ENCODE measurements around the gene VSIG2. TPM values are rescaled to one million over a fixed set of nuclear protein-coding genes. Genes with fewer than 3 reads are reported as not detected.

VSIG2 gene
- total and polyA plus RNA-seq, 7 experiments from 2014 or later: 0.19 to 1.7 (median 0.82) TPM; not detected in 1

- CTCF ChIA-PET: interaction anchor here (0.6 to 3.3 kb wide), 6 partner anchors 14 to 99 kb away, joined by 3 to 15 read pairs (median 4); no protein-coding TSS in a partner anchor
- no peaks in the 10 kb centered on the region for H3K9me3 Mint-ChIP-seq
- H3K36me3 Mint-ChIP-seq: peaks cover 7 to 34% (median 10%) of the 10 kb centered on the region in 5 donors
Observed at GRCh38 chr11:124768914-124769313, 16.9 kb upstream of the VSIG2 start.

DNA sequence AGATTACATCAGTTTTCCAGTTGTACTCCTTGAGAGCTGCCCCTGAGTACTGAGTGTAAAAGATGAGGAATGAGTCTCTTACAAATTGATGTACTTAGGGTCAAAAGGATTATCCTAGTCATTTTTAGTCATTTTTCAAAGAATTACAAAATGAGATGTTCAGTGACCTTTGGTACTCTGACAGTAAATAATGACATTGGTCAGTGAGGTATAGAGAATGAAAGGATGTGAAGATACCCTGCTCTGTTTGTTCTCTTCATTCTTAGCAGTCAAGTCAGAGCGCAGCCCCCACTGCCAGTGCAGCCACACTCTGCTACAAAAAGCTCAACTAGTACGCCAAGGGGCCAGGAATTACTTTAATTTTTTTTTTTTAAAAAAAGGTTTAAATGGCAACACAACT, 14.1 kb upstream of the VSIG2 start:
- H3K9me3 ChIP-seq (ENCODE audit: control insufficient read depth in 2 of 3, low read length in 3 of 3): no peaks in the 10 kb centered on the region
- no peak overlapping the region for H3K27ac Mint-ChIP-seq
- peaks cover 8% of the 10 kb centered on the region in 2 donors for H3K4me1 ChIP-seq (ENCODE audit: control insufficient read depth in 2 of 2, insufficient read depth in 2 of 2, low read length in 2 of 2)
- H3K36me3 ChIP-seq (ENCODE audit: control insufficient read depth in 2 of 3, insufficient read depth in 3 of 3, low read length in 3 of 3): peaks cover 0 to 20% (median 2%) of the 10 kb centered on the region in 3 experiments
- POLR2A ChIA-PET: interaction anchor here (1.2 kb wide), 1 partner anchor 19 kb away, joined by 3 read pairs; no protein-coding TSS in a partner anchor
- H3K27me3 Mint-ChIP-seq: peaks cover 0 to 10% (median 5%) of the 10 kb centered on the region in 5 donors
- ATAC-seq (no peak), DNase-seq (no peak)
- no peak overlapping the region for H3K4me3 ChIP-seq (ENCODE audit: low read length)
- intact Hi-C loops (cut with micrococcal nuclease): no loop called here
- H3K4me1 Mint-ChIP-seq: peaks cover 0 to 11% (median 7%) of the 10 kb centered on the region in 7 donors
- H3K36me3 Mint-ChIP-seq: peaks cover 0 to 16% (median 3%) of the 10 kb centered on the region in 5 donors
- no peak overlapping the region for H3K4me3 Mint-ChIP-seq
- H3K9me3 Mint-ChIP-seq: no peaks in the 10 kb centered on the region
- no peak overlapping the region for H3K27ac ChIP-seq (ENCODE audit: low read depth, low read length)
- peaks cover 0 to 2% of the 10 kb centered on the region in 2 donors for H3K27me3 ChIP-seq (ENCODE audit: control insufficient read depth in 2 of 2, insufficient read depth in 2 of 2, low read length in 2 of 2)
- CTCF ChIA-PET: interaction anchor here (0.6 to 7.1 kb wide), 2 partner anchors 96 to 706 kb away, joined by 3 to 110 read pairs; no protein-coding TSS in a partner anchor

More at GRCh38 chr11:124768914-124769313, 16.9 kb upstream of the VSIG2 start:
- ATAC-seq: no peak
- H3K4me3 ChIP-seq (ENCODE audit: low read length): no peak overlapping the region
- H3K27ac Mint-ChIP-seq: no peak overlapping the region
- H3K4me1 ChIP-seq (ENCODE audit: control insufficient read depth in 2 of 2, insufficient read depth in 2 of 2, low read length in 2 of 2): no peaks in the 10 kb centered on the region
- H3K4me1 Mint-ChIP-seq: peaks cover 0 to 5% (median 0%) of the 10 kb centered on the region in 7 donors
- H3K27me3 ChIP-seq (ENCODE audit: control insufficient read depth in 2 of 2, insufficient read depth in 2 of 2, low read length in 2 of 2): no peaks in the 10 kb centered on the region
- intact Hi-C loops (cut with micrococcal nuclease): no loop called here
- H3K9me3 ChIP-seq (ENCODE audit: control insufficient read depth in 2 of 3, low read length in 3 of 3): no peaks in the 10 kb centered on the region
- peaks cover 4 to 38% (median 5%) of the 10 kb centered on the region in 3 experiments for H3K36me3 ChIP-seq (ENCODE audit: control insufficient read depth in 2 of 3, insufficient read depth in 3 of 3, low read length in 3 of 3)
- no peak overlapping the region for H3K4me3 Mint-ChIP-seq
- H3K27me3 Mint-ChIP-seq: no peaks in the 10 kb centered on the region
- no peak for DNase-seq
- H3K27ac ChIP-seq (ENCODE audit: low read depth, low read length): no peak overlapping the region
- POLR2A ChIA-PET: interaction anchor here (0.6 to 1.1 kb wide), 2 partner anchors 22 to 98 kb away, joined by 4 read pairs; no protein-coding TSS in a partner anchor

DNA sequence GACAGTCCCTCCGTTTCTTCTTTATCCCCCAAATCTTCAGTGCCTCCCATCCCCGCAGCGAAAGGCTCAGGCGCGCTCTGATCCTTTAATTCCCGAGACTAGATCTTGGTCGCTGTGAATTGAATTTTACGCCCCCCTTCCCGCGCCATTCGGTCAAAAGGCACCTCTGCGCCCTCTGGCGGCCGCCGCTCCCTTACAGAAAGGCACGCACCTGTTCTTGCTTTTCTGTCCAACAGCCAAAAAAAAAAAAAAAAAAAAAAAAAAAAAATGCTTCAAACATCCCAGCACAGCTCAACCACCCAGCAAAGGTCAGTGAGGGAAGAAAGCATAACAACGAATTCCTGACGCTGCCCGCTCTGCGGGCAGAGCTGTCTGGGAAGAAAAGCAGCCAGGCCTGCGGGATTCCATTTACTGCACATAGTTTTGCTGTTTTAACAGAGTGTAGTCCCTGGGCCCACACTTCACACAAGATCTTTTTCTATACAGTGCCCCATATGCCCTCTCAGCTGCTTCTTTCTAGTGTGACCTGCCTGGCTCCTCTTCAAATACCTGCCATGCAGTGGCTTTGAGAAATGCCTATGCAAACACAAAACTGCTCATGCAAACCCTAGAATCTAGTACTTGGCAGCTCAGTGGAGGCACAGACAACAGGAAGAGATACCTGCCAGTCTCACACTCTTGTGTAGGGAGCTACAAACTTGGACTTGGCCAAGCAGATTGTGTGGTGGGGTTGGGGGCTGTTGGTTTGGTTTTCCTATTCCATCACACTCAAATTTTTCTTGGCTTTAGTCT, 11.3 kb upstream of the VSIG2 start:
- no peak overlapping the region for H3K27ac ChIP-seq (ENCODE audit: low read depth, low read length)
- peak; percentile 73 to 87 (median 83) for DNase-seq
- peaks cover 0 to 4% (median 3%) of the 10 kb centered on the region in 5 donors for H3K36me3 Mint-ChIP-seq
- H3K27ac Mint-ChIP-seq: peak overlapping the region; percentile 24 to 92 (median 72)
- peaks cover 12 to 35% (median 27%) of the 10 kb centered on the region in 5 donors for H3K27me3 Mint-ChIP-seq
- H3K4me1 Mint-ChIP-seq: peaks cover 4 to 37% (median 20%) of the 10 kb centered on the region in 7 donors
- H3K36me3 ChIP-seq (ENCODE audit: control insufficient read depth in 2 of 3, insufficient read depth in 3 of 3, low read length in 3 of 3): peaks cover 0 to 11% (median 0%) of the 10 kb centered on the region in 3 experiments
- POLR2A ChIA-PET: interaction anchor here (0.6 to 5.1 kb wide), 12 partner anchors 10 to 191 kb away, joined by 3 to 54 read pairs (median 4); partner anchors contain the start of genes CCDC15, MSANTD2, SIAE and SPA17
- peak overlapping the region; percentile 87 for H3K4me3 ChIP-seq (ENCODE audit: low read length)
- no peaks in the 10 kb centered on the region for H3K9me3 ChIP-seq (ENCODE audit: control insufficient read depth in 2 of 3, low read length in 3 of 3)
- peaks cover 8 to 28% of the 10 kb centered on the region in 2 donors for H3K4me1 ChIP-seq (ENCODE audit: control insufficient read depth in 2 of 2, insufficient read depth in 2 of 2, low read length in 2 of 2)
- H3K27me3 ChIP-seq (ENCODE audit: control insufficient read depth in 2 of 2, insufficient read depth in 2 of 2, low read length in 2 of 2): peaks cover 7 to 16% of the 10 kb centered on the region in 2 donors
- H3K4me3 Mint-ChIP-seq: peak overlapping the region; percentile 87 to 99 (median 94)
- H3K9me3 Mint-ChIP-seq: peaks cover 0 to 1% (median 0%) of the 10 kb centered on the region in 11 donors
- intact Hi-C loops (cut with micrococcal nuclease): loop anchor here (1.0 to 5.0 kb wide), 14 partner anchors 17 to 379 kb away; partner anchors contain the start of genes CCDC15 (in 2 of the 2), MSANTD2 (in 1 of the 2), SIAE (in 1 of the 2) and SPA17 (in 1 of the 2)
- ATAC-seq: peak; percentile 71
- CTCF ChIA-PET: interaction anchor here (0.6 to 7.1 kb wide), 28 partner anchors 10 to 143 kb away, joined by 3 to 110 read pairs (median 5); partner anchors contain the start of genes MSANTD2, SIAE and SPA17

DNA sequence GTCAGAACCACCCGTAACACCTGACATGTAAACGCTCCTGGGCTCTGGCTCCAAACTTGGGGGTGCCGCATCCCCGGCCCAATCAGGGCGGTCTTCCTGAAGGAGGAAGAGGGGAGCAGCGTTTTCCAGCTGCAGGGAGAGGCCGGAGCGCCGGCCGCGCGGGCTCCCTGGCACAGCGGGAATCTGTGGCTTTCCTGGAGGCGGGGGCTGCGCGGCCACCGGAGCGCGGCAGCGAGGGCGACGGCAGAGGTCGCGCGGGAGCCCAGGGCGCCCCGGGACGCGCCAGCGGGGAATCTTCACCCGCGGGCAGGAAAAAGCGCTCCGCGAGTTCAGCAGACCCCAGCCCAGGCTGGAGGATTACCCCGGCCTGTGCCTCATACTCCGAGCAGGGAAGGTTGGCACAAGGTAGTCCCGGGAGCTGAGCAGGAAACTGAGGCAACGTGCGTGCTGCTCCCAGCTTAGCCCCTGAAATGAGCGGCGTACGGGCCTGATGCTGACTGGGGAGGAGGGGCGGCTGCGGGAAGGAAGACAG, 10.6 kb upstream of the VSIG2 start:
- peak; percentile 31 for ATAC-seq
- H3K4me1 Mint-ChIP-seq: peaks cover 6 to 40% (median 24%) of the 10 kb centered on the region in 7 donors
- ChIA-PET CTCF (interaction anchor here (0.6 to 7.1 kb wide), 18 partner anchors 9 to 120 kb away, joined by 3 to 110 read pairs (median 6); partner anchors contain the start of genes MSANTD2, SIAE and SPA17), POLR2A (interaction anchor here (0.9 to 5.1 kb wide), 9 partner anchors 10 to 93 kb away, joined by 3 to 54 read pairs (median 7); partner anchors contain the start of genes MSANTD2, SIAE, SPA17 and VSIG2)
- Histone ChIP-seq H3K9me3 (ENCODE audit: control insufficient read depth in 2 of 3, low read length in 3 of 3) (no peaks in the 10 kb centered on the region), H3K27me3 (ENCODE audit: control insufficient read depth in 2 of 2, insufficient read depth in 2 of 2, low read length in 2 of 2) (peaks cover 7 to 16% of the 10 kb centered on the region in 2 donors), H3K4me1 (ENCODE audit: control insufficient read depth in 2 of 2, insufficient read depth in 2 of 2, low read length in 2 of 2) (peaks cover 8 to 31% of the 10 kb centered on the region in 2 donors), H3K4me3 (ENCODE audit: low read length) (peak overlapping the region; percentile 87), H3K27ac (ENCODE audit: low read depth, low read length) (peak overlapping the region; percentile 26), H3K36me3 (ENCODE audit: control insufficient read depth in 2 of 3, insufficient read depth in 3 of 3, low read length in 3 of 3) (peaks cover 0 to 9% (median 0%) of the 10 kb centered on the region in 3 experiments)
- peaks cover 18 to 42% (median 34%) of the 10 kb centered on the region in 5 donors for H3K27me3 Mint-ChIP-seq
- H3K9me3 Mint-ChIP-seq: peaks cover 0 to 1% (median 0%) of the 10 kb centered on the region in 11 donors
- DNase-seq: peak in 1 of 9 donors; percentile 42
- peaks cover 0 to 4% (median 3%) of the 10 kb centered on the region in 5 donors for H3K36me3 Mint-ChIP-seq
- H3K27ac Mint-ChIP-seq: peak overlapping the region in 7 of 9 donors; percentile 24 to 92 (median 72)
- intact Hi-C loops (cut with micrococcal nuclease): loop anchor here (1.0 to 5.0 kb wide), 14 partner anchors 16 to 380 kb away; partner anchors contain the start of genes CCDC15 (in 2 of the 2), MSANTD2 (in 2 of the 2), SIAE (in 1 of the 2) and SPA17 (in 1 of the 2)
- H3K4me3 Mint-ChIP-seq: peak overlapping the region; percentile 87 to 99 (median 94)

DNA sequence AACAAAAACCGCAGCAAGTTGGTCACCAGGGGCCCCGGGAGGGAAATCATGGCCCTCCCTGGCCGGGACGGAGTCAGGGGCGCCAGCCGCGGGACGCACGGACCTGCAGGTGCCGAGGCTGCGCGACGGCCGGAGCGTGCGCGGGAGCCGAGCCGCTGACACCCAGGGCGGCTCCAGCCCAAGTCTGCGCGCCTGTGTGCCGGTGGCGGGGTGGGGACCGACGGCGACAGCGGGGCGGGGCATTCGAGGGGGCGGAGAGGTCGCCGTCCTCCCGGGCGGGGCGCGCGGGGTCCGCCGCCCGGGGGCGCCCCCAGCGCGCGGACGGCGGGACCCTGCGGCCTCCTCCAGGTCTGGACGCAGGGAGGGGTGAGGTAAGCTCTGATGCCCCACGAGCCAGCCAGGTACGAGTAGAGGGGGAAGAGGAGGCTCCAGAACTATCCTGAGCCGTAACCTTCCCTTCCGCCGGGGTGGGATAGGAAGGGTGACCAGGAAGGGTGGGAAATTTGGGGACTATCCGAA, 10.1 kb upstream of the VSIG2 start, which contains the start of gene ESAM:
ESAM (minus strand) TSS at position 186 of the 519 bp plus-strand sequence; CDS start at position 50, 136 bp downstream.
- no peaks in the 10 kb centered on the region for H3K9me3 ChIP-seq (ENCODE audit: control insufficient read depth in 2 of 3, low read length in 3 of 3)
- H3K27me3 ChIP-seq (ENCODE audit: control insufficient read depth in 2 of 2, insufficient read depth in 2 of 2, low read length in 2 of 2): peaks cover 7 to 16% of the 10 kb centered on the region in 2 donors
- DNase-seq: peak in 8 of 9 donors; percentile 49 to 75 (median 56)
- Mint-ChIP-seq H3K27ac (peak within 1 kb of the TSS; percentile 24 to 92 (median 72)), H3K36me3 (peaks cover 0 to 4% (median 3%) of the 10 kb centered on the region in 5 donors), H3K9me3 (peaks cover 0 to 1% (median 0%) of the 10 kb centered on the region in 11 donors), H3K4me3 (peak within 1 kb of the TSS; percentile 87 to 99 (median 94)), H3K4me1 (peaks cover 6 to 40% (median 24%) of the 10 kb centered on the region in 7 donors), H3K27me3 (peaks cover 23 to 47% (median 39%) of the 10 kb centered on the region in 5 donors)
- H3K36me3 ChIP-seq (ENCODE audit: control insufficient read depth in 2 of 3, insufficient read depth in 3 of 3, low read length in 3 of 3): peaks cover 0 to 4% (median 0%) of the 10 kb centered on the region in 3 experiments
- CTCF ChIA-PET: interaction anchor here (0.6 to 7.1 kb wide), 8 partner anchors 9 to 118 kb away, joined by 3 to 110 read pairs (median 7); partner anchors contain the start of genes SIAE and SPA17
- peak within 1 kb of the TSS; percentile 87 for H3K4me3 ChIP-seq (ENCODE audit: low read length)
- H3K4me1 ChIP-seq (ENCODE audit: control insufficient read depth in 2 of 2, insufficient read depth in 2 of 2, low read length in 2 of 2): peaks cover 8 to 31% of the 10 kb centered on the region in 2 donors
- peak; percentile 77 for ATAC-seq
- POLR2A ChIA-PET: interaction anchor here (1.0 to 5.1 kb wide), 9 partner anchors 10 to 92 kb away, joined by 3 to 54 read pairs (median 8); partner anchors contain the start of genes MSANTD2, SIAE, SPA17 and VSIG2
- H3K27ac ChIP-seq (ENCODE audit: low read depth, low read length): peak within 1 kb of the TSS; percentile 26
- intact Hi-C loops (cut with micrococcal nuclease): loop anchor here (1.0 to 5.0 kb wide), 8 partner anchors 16 to 380 kb away; partner anchors contain the start of genes CCDC15 (in 2 of the 2) and MSANTD2 (in 1 of the 2)
